Measurements from ENCODE around the gene CIRBP. TPM values are rescaled to one million over a fixed set of nuclear protein-coding genes. Genes with fewer than 3 reads are reported as not detected.

CIRBP gene
- total and polyA plus RNA-seq, 9 of the 15 experiments (the other 6 are each of a cell fraction or from before 2014, with no cell fraction given), result 20.5 to 327 (median 176) TPM

- TF ChIP-seq KLF16 (IDR thresholded peaks at IDR 0.05), result no peak
- no peak for TF ChIP-seq MCM3 (IDR thresholded peaks at IDR 0.05)
- TF ChIP-seq THRA (IDR thresholded peaks at IDR 0.05), result no peak
- TF ChIP-seq ARNT (IDR thresholded peaks at IDR 0.05), result no peak
- 0 out of 2 replicates have a peak, but pooled peaks have one; percentile 18 for TF ChIP-seq ETS1 (conservative IDR thresholded peaks at IDR 0.05; ENCODE audit: control insufficient read depth, low read depth, low read length)
- TF ChIP-seq ZNF764 (CRISPR knock-in tag; IDR thresholded peaks at IDR 0.05; ENCODE audit: low read depth), result no peak
- no peak for TF ChIP-seq YBX1 (IDR thresholded peaks at IDR 0.05)
- TF ChIP-seq, protein P1, sequence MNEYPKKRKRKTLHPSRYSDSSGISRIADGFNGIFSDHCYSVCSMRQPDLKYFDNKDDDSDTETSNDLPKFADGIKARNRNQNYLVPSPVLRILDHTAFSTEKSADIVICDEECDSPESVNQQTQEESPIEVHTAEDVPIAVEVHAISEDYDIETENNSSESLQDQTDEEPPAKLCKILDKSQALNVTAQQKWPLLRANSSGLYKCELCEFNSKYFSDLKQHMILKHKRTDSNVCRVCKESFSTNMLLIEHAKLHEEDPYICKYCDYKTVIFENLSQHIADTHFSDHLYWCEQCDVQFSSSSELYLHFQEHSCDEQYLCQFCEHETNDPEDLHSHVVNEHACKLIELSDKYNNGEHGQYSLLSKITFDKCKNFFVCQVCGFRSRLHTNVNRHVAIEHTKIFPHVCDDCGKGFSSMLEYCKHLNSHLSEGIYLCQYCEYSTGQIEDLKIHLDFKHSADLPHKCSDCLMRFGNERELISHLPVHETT (CRISPR knock-in tag; conservative IDR thresholded peaks at IDR 0.05 in 1 of 2, IDR thresholded peaks at IDR 0.05 in 1 of 2), result peak in 1 of 2 experiments; percentile 92; a peak in 2 of 4 replicates
- TF ChIP-seq MNT (conservative IDR thresholded peaks at IDR 0.05), result peak; percentile 52 to 73; a peak in 3 of 4 replicates
- TF ChIP-seq CREB1 (IDR thresholded peaks at IDR 0.05), result no peak; the same call in 1 of the 2 replicates
- no peak for TF ChIP-seq CREB1 (CRISPR knock-in tag; IDR thresholded peaks at IDR 0.05)
- TF ChIP-seq ZKSCAN8 (CRISPR knock-in tag; IDR thresholded peaks at IDR 0.05), result no peak
- TF ChIP-seq PTBP1 (IDR thresholded peaks at IDR 0.05; ENCODE audit: low read depth, low read length), result no peak
- TF ChIP-seq, protein P2, sequence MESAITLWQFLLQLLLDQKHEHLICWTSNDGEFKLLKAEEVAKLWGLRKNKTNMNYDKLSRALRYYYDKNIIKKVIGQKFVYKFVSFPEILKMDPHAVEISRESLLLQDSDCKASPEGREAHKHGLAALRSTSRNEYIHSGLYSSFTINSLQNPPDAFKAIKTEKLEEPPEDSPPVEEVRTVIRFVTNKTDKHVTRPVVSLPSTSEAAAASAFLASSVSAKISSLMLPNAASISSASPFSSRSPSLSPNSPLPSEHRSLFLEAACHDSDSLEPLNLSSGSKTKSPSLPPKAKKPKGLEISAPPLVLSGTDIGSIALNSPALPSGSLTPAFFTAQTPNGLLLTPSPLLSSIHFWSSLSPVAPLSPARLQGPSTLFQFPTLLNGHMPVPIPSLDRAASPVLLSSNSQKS (CRISPR knock-in tag; IDR thresholded peaks at IDR 0.05), result no peak
- no peak for TF ChIP-seq HDAC2 (IDR thresholded peaks at IDR 0.05)
- no peak for TF ChIP-seq ZNF324 (CRISPR knock-in tag; IDR thresholded peaks at IDR 0.05)
- TF ChIP-seq HNRNPUL1 (IDR thresholded peaks at IDR 0.05; ENCODE audit: low read length), result no peak
- TF ChIP-seq NFE2 (IDR thresholded peaks at IDR 0.05; ENCODE audit: low read depth), result no peak
- no peak for TF ChIP-seq ZNF717 (CRISPR knock-in tag; IDR thresholded peaks at IDR 0.05)
- TF ChIP-seq GTF2E2 (tag; IDR thresholded peaks at IDR 0.05), result no peak
- TF ChIP-seq SREBF1 (IDR thresholded peaks at IDR 0.05; ENCODE audit: borderline replicate concordance, low read depth, low read length), result no peak
- TF ChIP-seq CBX2 (IDR thresholded peaks at IDR 0.05; ENCODE audit: insufficient read depth, low read length, poor library complexity, severe bottlenecking), result no peak
- no peak for TF ChIP-seq KAT2B (IDR thresholded peaks at IDR 0.05; ENCODE audit: low read depth, low read length)
- TF ChIP-seq E2F3 (CRISPR knock-in tag; IDR thresholded peaks at IDR 0.05), result no peak
Observed at GRCh38 chr19:1249298-1249989, 19.7 kb upstream of the CIRBP start (continued).

Data from K562 (cell line).